GM06990 (cell line): ENCODE results near the gene ZNF492.

Source experiments
- DNase-seq: peaks from one replicate; pipeline ENCODE4 v3.0.0-alpha.2; 2011; ENCODE audit not compliant: insufficient read length; ENCODE audit errors: extremely low read depth
- H3K27me3 ChIP-seq: replicated peaks from 2 replicates; pipeline ENCODE4 v1.6.0; 2011; ENCODE audit warnings: low read length; ENCODE audit not compliant: control insufficient read depth, insufficient read depth
- H3K36me3 ChIP-seq: 2 replicates; pipeline ENCODE4 v1.5.1; 2011; ENCODE audit warnings: low read length; ENCODE audit not compliant: control insufficient read depth, insufficient read depth
- H3K4me3 ChIP-seq: replicated peaks from 2 replicates; pipeline ENCODE4 v1.5.1; 2011; ENCODE audit warnings: low read depth, mild to moderate bottlenecking, control low read depth, low read length
- TF ChIP-seq, protein P1 (sequence below): IDR thresholded peaks from 2 replicates; pipeline ENCODE4 v1.5.1; 2011; ENCODE audit warnings: low read length, control low read depth, mild to moderate bottlenecking, inconsistent platforms; ENCODE audit not compliant: insufficient read depth, poor library complexity, severe bottlenecking

ZNF492 gene

GRCh38 chr19:22620401-22620800 lies 13.7 kb upstream of the ZNF492 start:
- Histone ChIP-seq H3K36me3 (no peaks in the 10 kb centered on the region), H3K27me3 (no peaks in the 10 kb centered on the region), H3K4me3 (no peak overlapping the region)
- DNase-seq: no peak
- TF ChIP-seq, protein P1, sequence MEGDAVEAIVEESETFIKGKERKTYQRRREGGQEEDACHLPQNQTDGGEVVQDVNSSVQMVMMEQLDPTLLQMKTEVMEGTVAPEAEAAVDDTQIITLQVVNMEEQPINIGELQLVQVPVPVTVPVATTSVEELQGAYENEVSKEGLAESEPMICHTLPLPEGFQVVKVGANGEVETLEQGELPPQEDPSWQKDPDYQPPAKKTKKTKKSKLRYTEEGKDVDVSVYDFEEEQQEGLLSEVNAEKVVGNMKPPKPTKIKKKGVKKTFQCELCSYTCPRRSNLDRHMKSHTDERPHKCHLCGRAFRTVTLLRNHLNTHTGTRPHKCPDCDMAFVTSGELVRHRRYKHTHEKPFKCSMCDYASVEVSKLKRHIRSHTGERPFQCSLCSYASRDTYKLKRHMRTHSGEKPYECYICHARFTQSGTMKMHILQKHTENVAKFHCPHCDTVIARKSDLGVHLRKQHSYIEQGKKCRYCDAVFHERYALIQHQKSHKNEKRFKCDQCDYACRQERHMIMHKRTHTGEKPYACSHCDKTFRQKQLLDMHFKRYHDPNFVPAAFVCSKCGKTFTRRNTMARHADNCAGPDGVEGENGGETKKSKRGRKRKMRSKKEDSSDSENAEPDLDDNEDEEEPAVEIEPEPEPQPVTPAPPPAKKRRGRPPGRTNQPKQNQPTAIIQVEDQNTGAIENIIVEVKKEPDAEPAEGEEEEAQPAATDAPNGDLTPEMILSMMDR: no peak

DNA sequence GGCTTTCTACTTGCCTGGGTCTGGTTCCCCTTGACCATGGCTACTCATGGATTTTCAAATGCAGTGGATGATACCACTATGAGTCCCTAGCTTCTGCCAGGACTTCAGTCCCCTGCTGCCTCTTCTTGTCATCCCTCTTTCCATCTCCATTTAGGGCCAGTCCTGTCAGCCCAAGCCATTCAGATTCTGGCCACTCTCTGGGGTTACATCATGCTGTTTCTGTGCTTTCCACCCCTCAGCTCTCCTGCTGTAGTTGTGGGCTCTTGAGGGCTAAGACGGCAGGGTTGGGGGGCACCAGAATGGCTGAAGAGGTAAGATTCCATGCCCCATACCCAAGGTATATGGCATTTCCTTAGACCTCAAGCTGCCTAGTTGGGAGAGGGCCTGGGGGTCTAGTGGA lies 13.2 kb upstream of the ZNF492 start:
- no peak for DNase-seq
- no peaks in the 10 kb centered on the region for H3K27me3 ChIP-seq
- H3K4me3 ChIP-seq: no peak overlapping the region
- no peaks in the 10 kb centered on the region for H3K36me3 ChIP-seq
- TF ChIP-seq, protein P1: no peak

- TF ChIP-seq, protein P1: no peak
- no peaks in the 10 kb centered on the region for H3K36me3 ChIP-seq
- H3K27me3 ChIP-seq: no peaks in the 10 kb centered on the region
- no peak for DNase-seq
- no peak overlapping the region for H3K4me3 ChIP-seq
Measured at GRCh38 chr19:22622020-22622419, 12.1 kb upstream of the ZNF492 start.

GRCh38 chr19:22622901-22623840 lies 11.0 kb upstream of the ZNF492 start:
- no peak overlapping the region for H3K4me3 ChIP-seq
- H3K27me3 ChIP-seq: no peaks in the 10 kb centered on the region
- TF ChIP-seq, protein P1: no peak
- H3K36me3 ChIP-seq: no peaks in the 10 kb centered on the region
- DNase-seq: no peak

DNA sequence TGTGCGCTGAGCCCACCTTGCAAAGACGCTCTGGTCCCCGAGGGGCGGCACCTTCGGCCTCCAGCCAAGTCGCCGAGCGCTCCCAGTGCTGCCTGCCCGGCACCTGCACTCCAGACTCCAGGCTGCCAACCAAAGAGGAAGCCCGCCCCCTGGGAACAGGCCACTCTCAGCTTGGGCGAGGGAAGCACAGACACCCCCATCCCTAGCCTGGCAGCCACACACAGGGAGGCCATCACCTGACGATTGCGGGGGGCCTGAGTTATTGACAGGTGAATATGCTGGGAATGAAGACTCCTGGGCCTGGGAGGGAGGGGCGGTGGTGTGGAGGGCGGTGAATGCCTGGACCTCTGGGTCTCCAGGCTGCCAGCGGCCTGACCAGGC lies 10.3 kb upstream of the ZNF492 start:
- H3K27me3 ChIP-seq: no peaks in the 10 kb centered on the region
- no peak overlapping the region for H3K4me3 ChIP-seq
- no peaks in the 10 kb centered on the region for H3K36me3 ChIP-seq
- DNase-seq: no peak
- TF ChIP-seq, protein P1: no peak
